Measurements from ENCODE around the gene GMPS. TPM values are rescaled to one million over a fixed set of nuclear protein-coding genes. Genes with fewer than 3 reads are reported as not detected.
A peak's percentile ranks its signal among the peaks of the same experiment; 100 is the strongest.
"Not testable (repeated sequence)": the region's sequence is repeated elsewhere in the genome, so short reads cannot be mapped to it uniquely, and the experiment has no call there.

Gene GMPS
- total and polyA plus RNA-seq, 2 donors (not counting 3 experiments of a cell fraction or from before 2014, with no cell fraction given), result 18.7 to 67.5 TPM

GRCh38 chr3:155859859-155860258 is 10.6 kb upstream of the GMPS start:
- peak overlapping the region; percentile 24 for H2AFZ ChIP-seq (ENCODE audit: low read depth, low read length)
- H3K4me2 ChIP-seq (ENCODE audit: insufficient read depth, low read length), result peak overlapping the region; percentile 4
- CTCF ChIA-PET, result interaction anchor here (2.3 kb wide), 1 partner anchor 54 kb away, joined by 14 read pairs; the partner anchor contains the start of gene C3orf33

DNA sequence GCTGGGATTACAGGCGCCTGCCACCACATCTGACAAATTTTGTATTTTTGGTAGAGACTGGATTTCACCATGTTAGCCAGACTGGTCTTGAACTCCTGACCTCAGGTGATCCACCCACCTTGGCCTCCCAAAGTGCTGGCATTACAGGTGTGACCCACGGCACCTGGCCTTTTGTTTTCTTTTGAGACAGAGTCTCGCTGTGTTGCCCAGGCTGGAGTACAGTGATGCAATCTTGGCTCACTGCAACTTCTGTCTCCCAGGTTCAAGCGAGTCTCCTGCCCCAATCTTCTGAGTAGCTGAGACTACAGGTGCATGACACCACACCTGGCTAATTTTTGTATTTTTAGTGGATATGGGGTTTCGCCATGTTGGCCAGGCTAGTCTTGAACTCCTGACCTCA is 10.0 kb upstream of the GMPS start:
- H3K4me2 ChIP-seq (ENCODE audit: insufficient read depth, low read length); CTCF ChIA-PET; H2AFZ ChIP-seq (ENCODE audit: low read depth, low read length); FAIRE-seq; H3K9me3 ChIP-seq (replicated peaks; ENCODE audit: control insufficient read depth, insufficient read depth, low read length); H3K9ac ChIP-seq (replicated peaks; ENCODE audit: extremely low read depth, insufficient read depth, low read length); H3K36me3 ChIP-seq (ENCODE audit: control insufficient read depth in 2 of 2, extremely low read depth in 1 of 2, insufficient read depth in 2 of 2, low read length in 2 of 2); dilution Hi-C loops (cut with MboI; ENCODE audit: extremely low pct_ligation_motif_present, low sequenced_read_pairs); H3K4me3 ChIP-seq (replicated peaks in 1 of 3; ENCODE audit: insufficient read depth in 1 of 3, low read depth in 1 of 3, low read length in 3 of 3); POLR2A ChIA-PET; DNase-seq (ENCODE audit: low read depth, low spot score); H3K4me1 ChIP-seq (ENCODE audit: control insufficient read depth, extremely low read depth, insufficient read depth, low read length); H3K27me3 ChIP-seq (ENCODE audit: control insufficient read depth in 2 of 2, insufficient read depth in 2 of 2, low read length in 2 of 2); H3K9me1 ChIP-seq (replicated peaks; ENCODE audit: control insufficient read depth, extremely low read depth, insufficient read depth, low read length); H3K27ac ChIP-seq (ENCODE audit: insufficient read depth, low read depth, low read length); BruUV-seq (replicated peaks); H4K20me1 ChIP-seq (replicated peaks; ENCODE audit: control insufficient read depth, extremely low read depth, insufficient read depth, low read length); H3K79me2 ChIP-seq (ENCODE audit: control insufficient read depth, insufficient read depth, low read length): not testable (repeated sequence)
- intact Hi-C loops (cut with micrococcal nuclease), result loop anchor here (1.0 kb wide), 1 partner anchor 107 kb away; no protein-coding TSS in a partner anchor

More at GRCh38 chr3:155859859-155860258, 10.6 kb upstream of the GMPS start:
- DNase-seq (ENCODE audit: low read depth, low spot score) (peak; percentile 38), FAIRE-seq (no peak)
- POLR2A ChIA-PET, result no interaction called here
- Histone ChIP-seq H3K9me1 (replicated peaks; ENCODE audit: control insufficient read depth, extremely low read depth, insufficient read depth, low read length) (no peaks in the 10 kb centered on the region), H3K9ac (replicated peaks; ENCODE audit: extremely low read depth, insufficient read depth, low read length) (no peak overlapping the region), H3K36me3 (ENCODE audit: control insufficient read depth in 2 of 2, extremely low read depth in 1 of 2, insufficient read depth in 2 of 2, low read length in 2 of 2) (no peaks in the 10 kb centered on the region), H3K27ac (ENCODE audit: insufficient read depth, low read depth, low read length) (no peak overlapping the region), H3K4me1 (ENCODE audit: control insufficient read depth, extremely low read depth, insufficient read depth, low read length) (no peaks in the 10 kb centered on the region), H3K79me2 (ENCODE audit: control insufficient read depth, insufficient read depth, low read length) (no peaks in the 10 kb centered on the region), H4K20me1 (replicated peaks; ENCODE audit: control insufficient read depth, extremely low read depth, insufficient read depth, low read length) (no peaks in the 10 kb centered on the region), H3K27me3 (ENCODE audit: control insufficient read depth in 2 of 2, insufficient read depth in 2 of 2, low read length in 2 of 2) (no peaks in the 10 kb centered on the region), H3K4me3 (replicated peaks in 1 of 3; ENCODE audit: insufficient read depth in 1 of 3, low read depth in 1 of 3, low read length in 3 of 3) (no peak overlapping the region), H3K9me3 (replicated peaks; ENCODE audit: control insufficient read depth, insufficient read depth, low read length) (no peaks in the 10 kb centered on the region)
- dilution Hi-C loops (cut with MboI; ENCODE audit: extremely low pct_ligation_motif_present, low sequenced_read_pairs), result no loop called here
- intact Hi-C loops (cut with micrococcal nuclease), result loop anchor here (1.0 kb wide), 1 partner anchor 107 kb away; no protein-coding TSS in a partner anchor
- BruUV-seq (replicated peaks), result no TSS peak
- TF ChIP-seq POLR2A (IDR thresholded peaks at IDR 0.05; ENCODE audit: low read depth, low read length) (no peak), CTCF (IDR thresholded peaks at IDR 0.05; ENCODE audit: extremely low read depth in 1 of 2, insufficient read depth in 1 of 2, low read depth in 1 of 2, low read length in 2 of 2) (peak; percentile 3 to 10)
